ENCODE data around the gene TOE1. TPM values are rescaled to one million over a fixed set of nuclear protein-coding genes. Genes with fewer than 3 reads are reported as not detected.

The TOE1 gene
- polyA plus RNA-seq, 3 donors, result 3.9 to 8.1 (median 5.8) TPM

GRCh38 chr1:45353685-45354084, 13.7 kb downstream of the TOE1 start:
- no peak overlapping the region for H3K27ac Mint-ChIP-seq
- H3K9me3 ChIP-seq (replicated peaks in 1 of 2; ENCODE audit: control insufficient read depth in 1 of 2, insufficient read depth in 1 of 2, low read length in 2 of 2), result no peaks in the 10 kb centered on the region
- H3K27me3 Mint-ChIP-seq (ENCODE audit: low read depth in 3 of 3), result no peaks in the 10 kb centered on the region
- no peak overlapping the region for H3K4me3 ChIP-seq (replicated peaks in 1 of 3; ENCODE audit: low read depth in 2 of 3, low read length in 3 of 3)
- DNase-seq, result no peak
- peaks cover 0 to 4% of the 10 kb centered on the region in 2 donors for H3K36me3 ChIP-seq (replicated peaks in 1 of 2; ENCODE audit: control insufficient read depth in 1 of 2, insufficient read depth in 2 of 2, low read length in 2 of 2)
- no peaks in the 10 kb centered on the region for H3K9me3 Mint-ChIP-seq
- H3K4me1 Mint-ChIP-seq, result no peaks in the 10 kb centered on the region
- no peaks in the 10 kb centered on the region for H4K20me1 ChIP-seq (ENCODE audit: insufficient read depth, low read length)
- H3K27me3 ChIP-seq (ENCODE audit: control insufficient read depth in 2 of 2, insufficient read depth in 2 of 2, low read length in 2 of 2), result no peaks in the 10 kb centered on the region
- H3K79me2 ChIP-seq (ENCODE audit: insufficient read depth, low read length), result no peaks in the 10 kb centered on the region
- no peak for TF ChIP-seq CTCF (IDR thresholded peaks at IDR 0.05)
- no peak overlapping the region for H2AFZ ChIP-seq (ENCODE audit: insufficient read depth, low read depth, low read length, poor library complexity, severe bottlenecking)
- intact Hi-C loops (cut with micrococcal nuclease), result no loop called here
- H3K36me3 Mint-ChIP-seq, result peaks cover 4 to 9% of the 10 kb centered on the region in 2 donors
- H3K4me2 ChIP-seq (replicated peaks; ENCODE audit: extremely low read depth, low read length, poor library complexity, severe bottlenecking), result no peak overlapping the region
- H3K27ac ChIP-seq (ENCODE audit: low read depth in 1 of 2, low read length in 2 of 2), result no peak overlapping the region
- no peaks in the 10 kb centered on the region for H3K4me1 ChIP-seq (ENCODE audit: control insufficient read depth in 1 of 2, insufficient read depth in 2 of 2, low read length in 2 of 2)
- no CpG with 5 or more reads among the region's 2 CpGs for WGBS (ENCODE audit: insufficient coverage)
- H3K4me3 Mint-ChIP-seq, result no peak overlapping the region
- H3K9ac ChIP-seq (ENCODE audit: insufficient read depth, low read length, poor library complexity, severe bottlenecking), result no peak overlapping the region

- no peak for TF ChIP-seq CTCF (IDR thresholded peaks at IDR 0.05)
- no peak overlapping the region for H3K27ac Mint-ChIP-seq
- Histone ChIP-seq H3K79me2 (ENCODE audit: insufficient read depth, low read length) (no peaks in the 10 kb centered on the region), H3K36me3 (replicated peaks in 1 of 2; ENCODE audit: control insufficient read depth in 1 of 2, insufficient read depth in 2 of 2, low read length in 2 of 2) (peaks cover 0 to 4% of the 10 kb centered on the region in 2 donors), H3K4me3 (replicated peaks in 1 of 3; ENCODE audit: low read depth in 2 of 3, low read length in 3 of 3) (no peak overlapping the region), H3K9me3 (replicated peaks in 1 of 2; ENCODE audit: control insufficient read depth in 1 of 2, insufficient read depth in 1 of 2, low read length in 2 of 2) (no peaks in the 10 kb centered on the region), H3K27me3 (ENCODE audit: control insufficient read depth in 2 of 2, insufficient read depth in 2 of 2, low read length in 2 of 2) (no peaks in the 10 kb centered on the region), H4K20me1 (ENCODE audit: insufficient read depth, low read length) (no peaks in the 10 kb centered on the region), H3K4me2 (replicated peaks; ENCODE audit: extremely low read depth, low read length, poor library complexity, severe bottlenecking) (no peak overlapping the region), H3K4me1 (ENCODE audit: control insufficient read depth in 1 of 2, insufficient read depth in 2 of 2, low read length in 2 of 2) (peaks cover under 1 to 3% of the 10 kb centered on the region in 2 donors), H3K9ac (ENCODE audit: insufficient read depth, low read length, poor library complexity, severe bottlenecking) (no peak overlapping the region), H2AFZ (ENCODE audit: insufficient read depth, low read depth, low read length, poor library complexity, severe bottlenecking) (no peak overlapping the region), H3K27ac (ENCODE audit: low read depth in 1 of 2, low read length in 2 of 2) (no peak overlapping the region)
- no peaks in the 10 kb centered on the region for H3K27me3 Mint-ChIP-seq (ENCODE audit: low read depth in 3 of 3)
- intact Hi-C loops (cut with micrococcal nuclease), result no loop called here
- peaks cover 4 to 9% of the 10 kb centered on the region in 2 donors for H3K36me3 Mint-ChIP-seq
- H3K4me1 Mint-ChIP-seq, result peaks cover under 1% of the 10 kb centered on the region
- WGBS (ENCODE audit: insufficient coverage), result no CpG with 5 or more reads among the region's 4 CpGs
- no peaks in the 10 kb centered on the region for H3K9me3 Mint-ChIP-seq
- no peak for DNase-seq
- H3K4me3 Mint-ChIP-seq, result no peak overlapping the region
These were observed 14.9 kb downstream of the TOE1 start for GRCh38 chr1:45354838-45355237.
